ENCODE results near the gene MAPKBP1. TPM values are rescaled to one million over a fixed set of nuclear protein-coding genes. Genes with fewer than 3 reads are reported as not detected.

MAPKBP1 gene
- polyA plus RNA-seq, 1 experiment, result 8.3 TPM

- CTCF ChIA-PET, result interaction anchor here (12.9 kb wide), 1 partner anchor 39 kb away, joined by 330 read pairs; the partner anchor contains the start of gene MAPKBP1
- peaks cover 41% of the 10 kb centered on the region for H3K36me3 ChIP-seq (ENCODE audit: control insufficient read depth, insufficient read depth, low read length)
- POLR2A ChIA-PET, result no interaction called here
Measured at GRCh38 chr15:41814534-41814933, 40.2 kb downstream of the MAPKBP1 start.

GRCh38 chr15:41816788-41817187 lies 42.5 kb downstream of the MAPKBP1 start:
- DNase-seq (ENCODE audit: low read depth), result no peak
- Histone ChIP-seq H3K27me3 (ENCODE audit: control insufficient read depth, insufficient read depth, low read length) (no peaks in the 10 kb centered on the region), H3K36me3 (ENCODE audit: control insufficient read depth, insufficient read depth, low read length) (peaks cover 52% of the 10 kb centered on the region), H3K4me3 (ENCODE audit: low read depth, low read length) (no peak overlapping the region)
- CTCF ChIA-PET, result interaction anchor here (1.2 to 3.7 kb wide), 2 partner anchors 43 to 213 kb away, joined by 3 to 19 read pairs; partner anchors contain the start of gene MAPKBP1
- no peak for TF ChIP-seq CTCF (IDR thresholded peaks at IDR 0.05; ENCODE audit: insufficient read depth, low read depth, low read length)
- POLR2A ChIA-PET, result no interaction called here

More at GRCh38 chr15:41814534-41814933, 40.2 kb downstream of the MAPKBP1 start:
- no peak for TF ChIP-seq CTCF (IDR thresholded peaks at IDR 0.05; ENCODE audit: insufficient read depth, low read depth, low read length)
- no peak overlapping the region for H3K4me3 ChIP-seq (ENCODE audit: low read depth, low read length)
- DNase-seq (ENCODE audit: low read depth), result no peak
- H3K27me3 ChIP-seq (ENCODE audit: control insufficient read depth, insufficient read depth, low read length), result no peaks in the 10 kb centered on the region

DNA sequence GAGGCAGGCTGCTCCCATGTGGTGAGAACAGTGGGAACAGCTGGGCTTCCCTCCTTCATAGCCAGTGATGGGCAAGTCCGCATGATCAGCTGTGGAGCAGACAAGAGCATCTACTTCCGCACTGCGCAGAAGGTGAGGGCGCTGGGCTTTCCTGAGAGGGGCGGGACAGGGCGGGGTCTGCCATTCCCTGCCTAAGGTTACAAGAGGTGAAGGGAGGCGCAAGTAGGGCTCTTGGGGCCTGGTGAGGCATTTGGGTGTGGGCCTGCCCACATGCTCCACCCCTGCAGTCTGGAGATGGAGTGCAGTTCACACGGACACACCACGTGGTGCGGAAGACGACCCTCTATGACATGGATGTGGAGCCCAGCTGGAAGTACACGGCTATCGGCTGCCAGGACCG lies 43.0 kb downstream of the MAPKBP1 start:
- H3K27me3 ChIP-seq (ENCODE audit: control insufficient read depth, insufficient read depth, low read length), result no peaks in the 10 kb centered on the region
- no peak overlapping the region for H3K4me3 ChIP-seq (ENCODE audit: low read depth, low read length)
- POLR2A ChIA-PET, result no interaction called here
- no peak for DNase-seq (ENCODE audit: low read depth)
- TF ChIP-seq CTCF (IDR thresholded peaks at IDR 0.05; ENCODE audit: insufficient read depth, low read depth, low read length), result no peak
- peaks cover 51% of the 10 kb centered on the region for H3K36me3 ChIP-seq (ENCODE audit: control insufficient read depth, insufficient read depth, low read length)
- CTCF ChIA-PET, result interaction anchor here (3.7 kb wide), 1 partner anchor 44 kb away, joined by 19 read pairs; the partner anchor contains the start of gene MAPKBP1

DNA sequence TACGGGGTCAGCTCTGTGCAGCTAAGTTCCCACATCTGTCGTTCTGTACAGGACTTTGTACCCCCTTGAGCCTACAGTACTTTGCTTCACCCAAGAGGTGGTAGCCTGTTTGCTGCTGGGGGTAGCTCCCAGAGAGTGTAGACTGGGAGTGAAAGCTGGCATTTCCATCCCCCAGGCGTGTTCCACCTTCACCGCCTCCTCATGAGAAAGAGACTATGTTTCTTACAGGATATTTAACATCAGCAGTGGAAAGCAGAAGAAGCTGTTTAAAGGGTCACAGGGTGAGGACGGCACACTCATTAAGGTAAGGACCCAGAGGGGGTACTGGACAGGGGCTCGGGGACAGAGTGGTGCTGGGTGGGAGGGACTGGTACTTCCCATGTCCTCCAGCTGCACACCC lies 43.5 kb downstream of the MAPKBP1 start:
- ChIA-PET POLR2A (no interaction called here), CTCF (interaction anchor here (0.9 to 3.7 kb wide), 3 partner anchors 8 to 44 kb away, joined by 4 to 19 read pairs (median 5); partner anchors contain the start of gene MAPKBP1)
- Histone ChIP-seq H3K36me3 (ENCODE audit: control insufficient read depth, insufficient read depth, low read length) (peaks cover 51% of the 10 kb centered on the region), H3K27me3 (ENCODE audit: control insufficient read depth, insufficient read depth, low read length) (no peaks in the 10 kb centered on the region), H3K4me3 (ENCODE audit: low read depth, low read length) (no peak overlapping the region)
- no peak for TF ChIP-seq CTCF (IDR thresholded peaks at IDR 0.05; ENCODE audit: insufficient read depth, low read depth, low read length)
- no peak for DNase-seq (ENCODE audit: low read depth)

GRCh38 chr15:41819455-41820050 lies 45.3 kb downstream of the MAPKBP1 start:
- TF ChIP-seq CTCF (IDR thresholded peaks at IDR 0.05; ENCODE audit: insufficient read depth, low read depth, low read length), result no peak
- ChIA-PET CTCF (interaction anchor here (1.2 to 5.0 kb wide), 3 partner anchors 8 to 46 kb away, joined by 3 to 36 read pairs (median 30); partner anchors contain the start of gene MAPKBP1), POLR2A (no interaction called here)
- H3K27me3 ChIP-seq (ENCODE audit: control insufficient read depth, insufficient read depth, low read length), result no peaks in the 10 kb centered on the region
- no peak overlapping the region for H3K4me3 ChIP-seq (ENCODE audit: low read depth, low read length)
- peaks cover 55% of the 10 kb centered on the region for H3K36me3 ChIP-seq (ENCODE audit: control insufficient read depth, insufficient read depth, low read length)
- DNase-seq (ENCODE audit: low read depth), result no peak

Data from BJ (cell line).